Fibroblast of lung (primary cell): Measurements from ENCODE around the gene POPDC3. TPM values are rescaled to one million over a fixed set of nuclear protein-coding genes. Genes with fewer than 3 reads are reported as not detected.

Source experiments
- DNase-seq, 2 donors: peaks; one replicate each; pipeline versions ENCODE4 v3.0.0 to v3.0.0-alpha.2; 2010; ENCODE audit warnings: low read depth in 2 of 2
- H2AFZ ChIP-seq: 2 replicates; pipeline ENCODE4 v1.5.1; 2012; ENCODE audit warnings: low read length, control low read depth, inconsistent platforms
- H3K27ac ChIP-seq: 2 replicates; pipeline ENCODE4 v1.5.1; 2011; ENCODE audit warnings: low read length, control low read depth; ENCODE audit not compliant: insufficient read depth
- H3K27me3 ChIP-seq: 2 replicates; pipeline ENCODE4 v1.5.1; 2011; ENCODE audit warnings: mild to moderate bottlenecking, low read length; ENCODE audit not compliant: control insufficient read depth, insufficient read depth
- H3K36me3 ChIP-seq: 2 replicates; pipeline ENCODE4 v1.5.1; 2011; ENCODE audit warnings: low read length; ENCODE audit not compliant: control insufficient read depth, insufficient read depth
- H3K4me1 ChIP-seq: 2 replicates; pipeline ENCODE4 v1.5.1; 2011; ENCODE audit warnings: low read length; ENCODE audit not compliant: control insufficient read depth, insufficient read depth; ENCODE audit errors: extremely low read depth
- H3K4me2 ChIP-seq: 2 replicates; pipeline ENCODE4 v1.5.1; 2011; ENCODE audit warnings: low read length, control low read depth; ENCODE audit not compliant: insufficient read depth; ENCODE audit errors: extremely low read depth
- H3K4me3 ChIP-seq, 4 experiments: fragments of 200-600 bp in 1 of 4; sonication (generic) in 1 of 4; replicated peaks in 1 of 4; 2 replicates each; pipeline ENCODE4 v1.5.1; 2011 to 2016; ENCODE audit warnings: low read length in 4 of 4, low read depth in 3 of 4, mild to moderate bottlenecking in 3 of 4, control low read depth in 2 of 4, inconsistent platforms in 1 of 4, mixed read lengths in 1 of 4; ENCODE audit not compliant: insufficient read depth in 1 of 4; ENCODE audit errors: control extremely low read depth in 1 of 4
- H3K79me2 ChIP-seq: 2 replicates; pipeline ENCODE4 v1.5.1; 2012; ENCODE audit warnings: mild to moderate bottlenecking, low read length, inconsistent platforms; ENCODE audit not compliant: control insufficient read depth, insufficient read depth
- H3K9ac ChIP-seq: 2 replicates; pipeline ENCODE4 v1.5.1; 2011; ENCODE audit warnings: mild to moderate bottlenecking, low read length, control low read depth; ENCODE audit not compliant: insufficient read depth
- H3K9me3 ChIP-seq: 2 replicates; pipeline ENCODE4 v1.5.1; 2012; ENCODE audit warnings: low read depth, low read length; ENCODE audit not compliant: control insufficient read depth, insufficient read depth
- H4K20me1 ChIP-seq: 2 replicates; pipeline ENCODE4 v1.5.1; 2011; ENCODE audit warnings: low read length; ENCODE audit not compliant: control insufficient read depth, insufficient read depth; ENCODE audit errors: extremely low read depth
- CTCF ChIP-seq, 2 donors: IDR thresholded peaks in 1 of 2; conservative IDR thresholded peaks in 1 of 2; 1 replicate in 1 of 2; 2 replicates in 1 of 2; pipeline ENCODE4 v1.5.1; 2011 to 2012; ENCODE audit warnings: low read length in 2 of 2, control low read depth in 1 of 2, inconsistent platforms in 1 of 2, low read depth in 1 of 2, mild to moderate bottlenecking in 1 of 2
- EZH2 ChIP-seq: IDR thresholded peaks from 2 replicates; pipeline ENCODE4 v1.5.1; 2012; ENCODE audit warnings: low read length, control low read depth, mild to moderate bottlenecking; ENCODE audit errors: missing control alignments
- polyA plus RNA-seq, 2 donors: library from polyadenylated mRNA; depleted of rRNA in 1 of 2; stranded (reverse) in 1 of 2; unstranded in 1 of 2; fragments of >200 nt; gene quantifications; 2 replicates each; pipeline ENCODE4 v1.2.1, GENCODE V29; 2011 to 2012; ENCODE audit warnings: missing spikeins in 1 of 2
- total RNA-seq: library from RNA; depleted of rRNA; stranded (reverse); fragments of >200 nt; gene quantifications from 2 replicates; pipeline ENCODE4 v1.2.1, GENCODE V29; 2014

Gene POPDC3
- total and polyA plus RNA-seq, 2 donors (not counting 1 experiment from before 2014, with no cell fraction given), result 14.2 to 18.1 TPM

- Histone ChIP-seq H2AFZ (no peak overlapping the region), H3K36me3 (no peaks in the 10 kb centered on the region), H3K4me1 (no peaks in the 10 kb centered on the region), H3K9ac (no peak overlapping the region), H3K9me3 (no peaks in the 10 kb centered on the region), H3K27me3 (no peaks in the 10 kb centered on the region), H3K4me3 (no peak overlapping the region), H3K4me2 (no peak overlapping the region), H3K79me2 (no peaks in the 10 kb centered on the region), H3K27ac (no peak overlapping the region), H4K20me1 (no peaks in the 10 kb centered on the region)
- no peak for DNase-seq
- TF ChIP-seq EZH2, result no peak
- no peak for TF ChIP-seq CTCF (conservative IDR thresholded peaks at IDR 0.05 in 1 of 2, IDR thresholded peaks at IDR 0.05 in 1 of 2; ENCODE audit: low read depth in 1 of 2, low read length in 2 of 2)
These were observed 6.8 kb upstream of the POPDC3 start for GRCh38 chr6:105186576-105186975.

- Histone ChIP-seq H2AFZ (no peak overlapping the region), H3K27ac (no peak overlapping the region), H3K79me2 (no peaks in the 10 kb centered on the region), H3K36me3 (no peaks in the 10 kb centered on the region), H3K9me3 (no peaks in the 10 kb centered on the region), H3K27me3 (no peaks in the 10 kb centered on the region), H4K20me1 (no peaks in the 10 kb centered on the region), H3K4me2 (no peak overlapping the region), H3K9ac (no peak overlapping the region), H3K4me1 (no peaks in the 10 kb centered on the region), H3K4me3 (no peak overlapping the region)
- TF ChIP-seq EZH2 (no peak), CTCF (conservative IDR thresholded peaks at IDR 0.05 in 1 of 2, IDR thresholded peaks at IDR 0.05 in 1 of 2; ENCODE audit: low read depth in 1 of 2, low read length in 2 of 2) (no peak)
- DNase-seq, result peak in 1 of 2 donors; percentile 94
These were observed 5.1 kb upstream of the POPDC3 start for GRCh38 chr6:105184921-105185320.

GRCh38 chr6:105181981-105182515 lies 2.2 kb upstream of the POPDC3 start:
- H4K20me1 ChIP-seq, result no peaks in the 10 kb centered on the region
- no peaks in the 10 kb centered on the region for H3K27me3 ChIP-seq
- H3K9ac ChIP-seq, result no peak overlapping the region
- H3K79me2 ChIP-seq, result peaks cover 1% of the 10 kb centered on the region
- no peaks in the 10 kb centered on the region for H3K9me3 ChIP-seq
- no peaks in the 10 kb centered on the region for H3K36me3 ChIP-seq
- H2AFZ ChIP-seq, result no peak overlapping the region
- H3K4me2 ChIP-seq, result no peak overlapping the region
- no peak overlapping the region for H3K4me3 ChIP-seq
- TF ChIP-seq EZH2 (no peak), CTCF (conservative IDR thresholded peaks at IDR 0.05 in 1 of 2, IDR thresholded peaks at IDR 0.05 in 1 of 2; ENCODE audit: low read depth in 1 of 2, low read length in 2 of 2) (no peak)
- H3K27ac ChIP-seq, result no peak overlapping the region
- H3K4me1 ChIP-seq, result no peaks in the 10 kb centered on the region
- DNase-seq, result no peak
